COR-L47 (cell line): ENCODE data around the gene NAXD.
"Not testable (repeated sequence)": the region's sequence is repeated elsewhere in the genome, so short reads cannot be mapped to it uniquely, and the experiment has no call there.

Experiments used
- DNase-seq: peaks from one replicate; lab custom pipeline; 2025; lab: John Stamatoyannopoulos, UW

The NAXD gene

DNA sequence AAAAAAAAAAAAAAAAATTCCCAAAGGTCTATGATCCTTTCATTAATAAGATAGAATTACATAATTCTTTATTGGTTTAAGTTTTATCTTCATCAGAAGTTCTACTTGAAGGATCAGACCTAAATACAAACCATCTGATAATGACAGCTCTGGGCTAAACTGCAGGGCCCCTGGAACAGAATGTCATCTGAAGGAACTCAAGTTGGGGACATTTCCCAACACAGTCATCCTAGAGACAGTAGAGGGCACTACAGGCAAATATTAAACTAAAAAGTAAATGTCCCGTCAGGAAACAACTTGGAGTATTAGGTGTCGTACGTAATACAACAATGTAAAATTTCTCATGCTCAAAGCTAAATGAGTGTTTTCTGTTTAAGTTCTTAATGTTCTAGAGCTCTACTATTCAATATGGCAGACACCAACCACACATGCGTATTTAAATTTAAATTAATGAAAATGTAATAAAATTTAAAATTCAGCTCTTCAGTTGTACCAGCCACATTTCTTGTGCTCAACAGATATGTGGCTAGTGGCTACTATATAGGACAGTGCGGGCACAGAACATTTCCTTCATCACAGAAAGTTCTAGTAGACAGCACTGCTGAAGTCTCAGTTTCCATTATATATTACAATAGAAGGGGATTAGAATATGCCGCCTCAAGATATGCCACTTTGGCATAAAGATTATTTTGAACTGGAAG is 21.8 kb upstream of the NAXD start:
- DNase-seq: peak; percentile 56

DNA sequence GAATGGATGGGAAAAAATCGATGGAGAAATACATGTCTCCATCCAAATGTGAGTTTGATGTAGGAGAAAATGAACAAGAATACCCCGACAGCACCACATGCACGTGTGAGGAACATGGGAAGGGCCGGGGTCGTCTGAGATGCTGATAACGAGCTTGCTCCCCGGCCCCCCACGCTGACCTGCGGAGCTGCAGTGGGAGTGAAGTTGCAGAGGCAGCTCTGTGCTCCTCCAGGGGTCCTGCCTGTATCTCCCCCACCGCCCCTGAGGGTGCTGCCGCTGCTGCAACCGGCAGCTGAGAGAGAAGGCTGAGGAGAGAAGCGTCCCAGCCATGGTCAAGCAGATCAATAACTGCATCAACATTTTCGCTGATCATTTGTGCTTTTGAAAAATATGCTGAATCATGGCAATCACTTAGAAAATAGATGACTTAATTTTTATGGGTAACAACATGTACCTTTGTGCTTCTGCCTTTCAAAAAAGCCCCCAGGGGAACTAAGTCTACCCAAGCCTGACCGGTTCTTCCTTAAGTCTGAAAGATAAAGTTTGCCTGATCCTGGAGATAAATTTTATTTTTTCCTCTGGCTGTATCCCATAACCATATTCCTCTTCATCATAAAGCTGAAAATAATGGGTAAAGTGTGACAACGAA is 18.2 kb upstream of the NAXD start:
- no peak for DNase-seq

DNA sequence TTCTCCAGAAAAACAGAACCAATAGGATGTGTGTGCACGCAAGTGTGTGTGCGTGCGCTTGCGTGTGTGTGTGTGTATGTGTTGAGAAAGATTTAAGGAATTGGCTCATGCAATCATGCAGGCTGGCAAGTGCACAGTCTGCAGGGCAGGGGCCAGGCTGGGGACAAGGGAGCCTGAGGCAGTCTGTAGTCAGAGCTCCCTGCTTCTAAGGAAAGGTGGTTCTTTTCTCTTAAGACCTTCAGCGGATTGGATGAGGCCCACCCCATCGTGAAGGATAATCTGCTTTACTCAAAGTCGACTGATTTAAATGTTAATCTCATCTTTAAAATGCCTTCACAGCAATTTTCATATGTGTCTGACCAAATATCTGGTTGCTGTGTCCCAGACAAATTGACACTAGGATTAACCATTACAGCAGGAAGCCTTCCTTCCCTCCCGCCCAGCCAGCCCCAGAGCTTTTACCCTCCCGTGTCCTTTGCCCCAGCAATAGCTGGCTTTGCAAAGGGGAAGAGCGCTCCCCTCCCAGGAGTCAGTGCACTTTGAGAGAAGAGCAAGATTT is 15.0 kb upstream of the NAXD start:
- no peak for DNase-seq

DNA sequence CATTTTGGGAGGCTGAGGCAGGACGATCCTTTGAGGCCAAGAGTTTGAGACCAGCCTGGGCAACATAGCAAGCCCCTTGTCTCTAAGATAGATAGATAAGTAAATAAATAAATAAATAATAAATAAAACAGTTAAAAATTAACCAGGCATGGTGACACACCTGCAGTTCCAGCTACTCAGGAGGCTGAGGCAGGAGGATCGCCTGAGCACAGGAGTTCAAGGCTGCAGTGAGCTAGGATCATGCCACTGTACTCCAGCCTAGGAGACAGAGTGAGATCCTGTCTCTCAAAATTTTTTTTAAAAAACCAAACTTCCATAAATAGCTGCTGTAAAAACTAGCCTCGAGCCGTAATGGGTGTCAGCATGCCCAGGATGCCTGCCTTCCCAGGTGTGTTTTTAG is 14.4 kb upstream of the NAXD start:
- no peak for DNase-seq

DNA sequence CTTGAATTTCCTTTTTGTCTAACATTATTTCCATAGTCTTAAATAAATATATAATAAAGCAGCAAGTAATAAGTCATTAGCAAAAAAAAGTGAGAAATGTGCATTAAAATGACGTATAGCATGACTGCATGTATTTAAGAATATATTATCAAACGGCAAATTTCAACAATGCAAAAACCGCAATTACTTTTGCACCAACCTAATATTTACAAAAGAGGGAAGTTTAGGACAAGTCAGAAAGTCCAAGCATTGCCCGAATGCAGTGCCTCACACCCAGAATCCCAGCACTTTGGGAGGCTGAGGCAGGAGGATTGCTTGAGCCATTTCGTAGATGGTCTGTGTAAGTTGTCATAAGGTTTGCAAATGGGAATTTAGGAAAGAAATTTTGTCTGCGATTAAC is 10.2 kb upstream of the NAXD start:
- DNase-seq: no peak

DNA sequence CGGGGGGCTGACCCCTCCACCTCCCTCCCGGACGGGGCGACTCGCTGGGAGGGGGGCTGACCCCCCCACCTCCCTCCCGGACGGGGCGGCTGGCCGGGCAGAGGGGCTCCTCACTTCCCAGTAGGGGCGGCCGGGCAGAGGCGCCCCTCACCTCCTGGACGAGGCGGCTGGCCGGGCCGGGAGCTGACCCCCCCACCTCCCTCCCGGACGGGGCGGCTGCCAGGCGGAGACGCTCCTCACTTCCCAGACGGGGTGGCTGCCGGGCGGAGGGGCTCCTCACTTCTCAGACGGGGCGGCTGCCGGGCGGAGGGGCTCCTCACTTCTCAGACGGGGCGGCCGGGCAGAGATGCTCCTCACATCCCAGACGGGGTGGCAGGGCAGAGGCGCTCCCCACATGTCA is 9.1 kb upstream of the NAXD start:
- DNase-seq: not testable (repeated sequence)

DNA sequence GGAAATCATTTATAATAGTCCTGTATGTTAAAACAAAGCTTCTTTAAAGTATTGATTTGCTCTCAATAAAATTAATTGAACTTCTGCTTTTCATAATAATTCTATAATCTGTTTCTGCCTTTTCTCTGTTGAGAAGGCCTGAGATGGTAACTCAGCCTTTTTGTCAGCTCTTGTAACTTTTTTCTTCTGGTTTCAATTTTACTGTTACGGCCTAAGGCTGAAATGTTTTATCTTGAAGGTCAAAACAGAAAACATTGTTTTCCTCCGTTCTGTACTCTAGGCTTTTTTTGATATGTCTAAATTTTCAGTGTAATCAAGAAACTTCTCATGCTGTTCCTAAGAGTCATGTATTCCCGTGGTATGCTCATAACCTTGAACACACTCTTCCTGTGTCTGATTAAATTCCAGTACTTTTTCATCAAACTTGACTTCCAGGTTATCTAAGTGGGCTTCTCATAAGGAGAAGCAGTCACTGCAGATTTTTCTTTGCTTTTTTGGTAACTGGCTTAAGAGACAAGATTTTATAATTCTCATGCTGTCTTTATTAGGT is 7.6 kb upstream of the NAXD start:
- no peak for DNase-seq

DNA sequence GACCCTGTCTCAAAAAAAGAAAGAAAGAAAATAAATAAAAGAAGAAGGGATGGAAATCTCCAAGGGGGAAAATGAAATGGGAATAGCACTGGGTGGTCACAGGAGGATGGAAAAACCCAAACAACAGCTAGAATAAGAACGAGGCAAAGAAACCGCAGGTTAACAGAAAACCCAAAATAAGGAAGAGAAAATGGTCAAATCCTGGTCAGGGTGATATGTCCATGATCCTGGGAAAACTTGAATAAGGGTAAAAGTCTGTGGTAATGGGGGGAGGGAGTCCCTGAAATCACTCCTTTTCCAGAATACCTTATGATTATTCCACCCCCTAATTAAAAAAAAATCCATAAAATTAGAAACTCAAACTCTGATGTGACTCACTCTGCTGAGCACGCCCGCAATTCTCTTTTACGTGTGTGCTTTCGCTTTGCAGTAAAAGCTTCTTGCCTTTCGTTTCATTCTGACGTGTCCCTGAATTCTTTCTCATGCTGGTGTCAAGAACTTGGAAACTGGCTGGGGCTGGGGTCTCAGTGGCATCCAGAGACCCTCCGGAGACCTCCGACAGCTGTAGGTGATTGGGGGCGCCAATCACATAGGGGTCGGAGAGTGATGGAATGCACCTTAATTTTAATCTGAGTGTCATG is 4.3 kb upstream of the NAXD start:
- DNase-seq: no peak

DNA sequence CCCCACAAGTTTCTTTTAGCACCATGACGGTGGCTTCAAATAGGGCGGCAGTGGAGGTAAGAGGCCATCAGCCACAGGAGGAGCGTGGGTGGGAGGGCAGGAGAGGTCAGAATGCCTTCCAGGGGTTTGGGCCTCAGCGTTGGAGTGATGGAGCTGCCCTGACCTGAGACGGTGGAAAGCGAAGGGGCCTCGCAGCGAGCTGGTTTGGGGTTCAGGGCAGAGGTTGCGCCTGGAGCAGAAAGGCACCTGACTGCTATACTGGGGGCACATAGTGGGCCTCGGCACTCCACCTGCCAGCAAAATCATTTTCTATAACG is 382 bp upstream of the NAXD start:
- no peak for DNase-seq

DNA sequence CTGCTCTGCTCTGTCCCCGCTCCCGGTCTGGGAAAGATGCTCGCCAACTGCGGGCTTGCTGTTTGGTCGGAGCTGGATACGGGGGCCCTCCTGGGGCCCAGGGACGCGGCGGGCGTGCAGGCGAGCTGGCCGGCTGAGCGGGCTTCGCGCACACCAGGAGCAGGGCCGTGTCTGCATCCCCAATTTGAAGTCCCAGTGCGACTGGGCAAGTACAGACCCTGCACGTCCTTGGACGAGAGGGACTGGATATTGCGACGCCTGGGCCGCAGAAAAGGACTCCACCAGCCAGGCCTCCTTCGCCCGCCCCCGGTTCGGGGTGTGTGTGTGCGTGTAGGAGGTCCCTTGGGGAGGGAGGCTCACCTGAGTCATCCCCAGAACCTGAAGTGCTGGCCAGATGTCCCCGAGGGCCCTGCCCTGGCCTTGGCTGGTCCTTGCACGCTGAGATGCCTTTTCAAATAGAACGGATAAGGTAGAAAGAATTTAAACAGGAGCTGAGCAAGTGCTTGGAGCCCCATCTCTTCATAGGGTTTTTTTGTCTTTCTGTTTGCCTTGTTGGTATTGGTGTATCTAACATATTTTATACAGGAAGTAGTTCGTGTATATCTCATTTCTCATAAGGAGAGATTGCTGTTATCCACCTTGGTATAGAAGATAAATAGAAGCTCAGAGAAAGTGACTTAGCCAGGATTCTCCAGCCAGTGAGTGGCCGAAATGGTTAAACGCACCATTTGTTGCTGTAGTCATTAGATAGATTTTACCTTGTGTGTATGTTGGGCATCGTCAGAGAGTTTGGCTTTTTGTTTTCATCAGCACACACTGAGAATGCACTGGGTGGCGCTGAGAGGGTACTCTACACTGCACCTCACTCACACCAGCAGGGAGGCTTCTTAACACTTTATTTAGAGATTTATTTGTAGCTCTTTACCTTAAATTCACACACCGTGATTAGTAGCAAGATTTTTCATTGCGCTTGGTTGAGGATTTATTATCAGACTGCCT is 1.1 kb downstream of the NAXD start:
- DNase-seq: peak; percentile 17

DNA sequence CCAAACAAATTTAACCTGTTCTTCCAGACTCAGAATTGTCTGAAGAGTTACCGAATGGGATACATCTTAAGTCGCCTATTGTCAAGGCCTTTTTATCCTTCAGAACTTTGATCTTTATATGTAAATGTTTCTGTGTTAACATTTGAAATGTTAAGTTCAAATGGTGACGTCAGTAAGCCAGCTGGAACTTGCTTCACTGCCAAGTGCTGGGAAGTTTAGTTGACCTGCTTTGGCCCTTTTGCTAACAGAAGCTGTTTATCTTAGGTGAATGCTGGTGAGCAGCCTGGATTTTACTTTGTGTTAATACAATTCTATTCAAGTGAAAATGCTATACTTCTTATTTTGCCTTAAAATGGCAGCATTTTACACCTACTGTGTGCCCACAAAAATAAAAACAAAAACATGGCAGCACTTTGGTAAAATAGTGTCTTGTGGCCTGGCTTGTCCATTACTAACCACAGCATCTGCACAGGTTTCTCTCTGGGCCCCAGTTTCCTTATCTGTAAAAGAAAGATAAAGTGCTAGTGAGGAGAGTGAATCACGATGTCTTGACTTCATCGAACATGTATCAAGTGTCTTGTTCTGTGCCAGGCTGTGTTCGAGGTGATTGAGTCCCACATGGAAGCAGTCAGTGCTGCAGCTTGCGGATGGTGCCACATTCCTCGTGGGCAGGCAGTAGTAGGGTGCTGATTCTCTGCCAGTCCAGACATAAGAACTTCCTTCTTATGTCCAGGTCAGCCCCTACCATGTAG is 2.2 kb downstream of the NAXD start:
- DNase-seq: no peak

DNA sequence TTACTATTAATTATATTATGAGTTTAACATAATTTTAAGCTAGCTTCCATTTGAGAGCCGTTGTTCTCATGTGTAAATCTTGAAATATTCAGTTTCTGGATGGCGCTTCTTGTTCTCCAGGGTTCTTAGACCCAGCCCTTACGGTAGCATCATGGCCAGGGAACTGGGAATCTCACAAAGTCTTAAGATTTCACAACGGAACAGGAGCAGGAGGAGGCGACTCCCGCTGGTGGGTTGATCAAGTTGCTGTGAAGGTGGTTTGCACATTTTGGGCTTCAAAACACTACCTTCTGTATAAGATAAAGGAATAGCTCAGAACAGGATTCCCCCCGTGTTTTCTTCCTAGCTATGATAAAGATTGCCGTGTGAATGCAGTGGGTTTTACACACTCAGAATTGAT is 2.8 kb downstream of the NAXD start:
- no peak for DNase-seq

DNA sequence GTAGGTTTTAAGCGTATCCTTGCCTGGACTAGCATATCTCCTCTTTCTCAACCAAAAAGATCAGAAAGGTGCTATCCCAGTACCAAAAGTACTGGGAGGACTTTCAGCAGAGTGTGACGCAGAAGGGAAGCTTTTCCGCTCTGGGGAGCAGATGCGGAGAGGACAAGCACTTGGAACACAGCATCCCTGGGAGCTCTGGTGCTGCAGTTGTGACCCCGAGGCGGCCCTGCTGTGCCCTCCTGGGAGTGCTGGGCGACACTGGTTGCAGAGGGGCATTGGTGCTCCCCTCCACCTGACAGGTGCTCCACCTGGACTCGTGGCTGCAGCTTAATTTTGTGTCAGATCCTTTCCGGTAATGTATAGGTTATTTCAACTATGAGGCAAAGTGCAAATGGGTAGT is 3.4 kb downstream of the NAXD start:
- no peak for DNase-seq

DNA sequence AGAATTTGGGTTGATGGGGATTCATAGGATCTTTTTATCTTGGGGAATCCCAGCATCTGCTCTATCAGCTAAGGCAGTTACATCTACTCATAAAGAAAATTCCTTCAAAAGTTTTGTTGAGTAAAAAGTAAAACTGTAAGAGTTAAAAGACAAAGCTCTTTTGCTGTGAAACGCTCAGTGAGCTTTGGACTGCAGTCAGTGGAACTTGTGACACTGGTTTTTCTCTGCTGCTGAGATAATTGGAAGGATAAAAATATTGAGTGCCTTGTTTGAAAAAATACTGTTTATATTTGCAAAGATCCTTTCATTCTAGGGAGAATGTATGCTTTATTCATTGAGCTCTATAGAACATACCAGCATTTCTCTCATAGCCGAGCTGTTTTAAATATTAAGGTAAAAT is 5.3 kb downstream of the NAXD start:
- DNase-seq: no peak

DNA sequence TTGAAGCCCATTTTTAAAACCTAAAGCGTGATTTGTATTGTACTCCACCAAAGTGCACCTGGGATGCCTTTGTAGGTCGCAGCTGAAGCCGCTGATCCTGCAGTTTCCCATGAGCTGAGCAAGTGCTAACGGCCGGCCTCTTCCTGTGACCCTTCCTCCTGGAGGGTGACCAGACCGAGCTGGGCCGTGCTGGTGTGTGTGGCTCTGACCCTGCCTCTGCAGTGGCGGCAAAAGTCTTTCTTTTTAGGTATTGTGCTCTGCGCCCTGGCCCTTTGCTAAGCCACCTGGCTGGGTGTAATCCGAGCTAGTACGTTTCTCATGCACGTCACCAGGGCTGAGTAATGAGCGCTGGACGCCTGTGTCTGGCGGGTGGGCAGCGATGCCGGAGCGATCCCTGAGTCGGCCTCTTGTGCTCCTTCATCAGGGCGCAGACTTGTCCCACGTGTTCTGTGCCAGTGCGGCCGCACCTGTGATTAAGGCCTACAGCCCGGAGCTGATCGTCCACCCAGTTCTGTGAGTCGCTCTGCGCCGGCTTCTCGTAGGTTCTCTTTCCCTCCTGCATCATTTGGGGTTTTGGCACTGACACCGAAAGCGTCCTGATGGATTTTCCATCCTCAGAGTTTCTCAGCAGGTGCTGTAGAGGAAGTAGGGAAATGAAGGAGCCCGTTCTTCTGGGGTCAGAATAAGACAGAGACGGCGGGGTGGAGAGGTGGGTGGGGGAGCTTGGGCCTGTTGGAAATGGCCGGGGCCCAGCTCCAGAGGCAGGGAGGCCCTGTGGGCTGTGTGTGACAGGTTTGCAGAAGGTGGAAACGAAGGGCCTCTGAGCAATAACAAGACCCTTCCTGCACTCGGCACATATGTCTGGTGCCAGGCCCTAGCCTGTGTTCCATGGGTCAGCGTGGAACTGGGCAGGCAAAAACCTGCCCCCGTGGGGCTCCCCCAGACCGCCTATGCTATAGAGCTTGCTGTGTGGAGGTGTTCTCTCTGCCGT is 9.7 kb downstream of the NAXD start:
- DNase-seq: no peak

DNA sequence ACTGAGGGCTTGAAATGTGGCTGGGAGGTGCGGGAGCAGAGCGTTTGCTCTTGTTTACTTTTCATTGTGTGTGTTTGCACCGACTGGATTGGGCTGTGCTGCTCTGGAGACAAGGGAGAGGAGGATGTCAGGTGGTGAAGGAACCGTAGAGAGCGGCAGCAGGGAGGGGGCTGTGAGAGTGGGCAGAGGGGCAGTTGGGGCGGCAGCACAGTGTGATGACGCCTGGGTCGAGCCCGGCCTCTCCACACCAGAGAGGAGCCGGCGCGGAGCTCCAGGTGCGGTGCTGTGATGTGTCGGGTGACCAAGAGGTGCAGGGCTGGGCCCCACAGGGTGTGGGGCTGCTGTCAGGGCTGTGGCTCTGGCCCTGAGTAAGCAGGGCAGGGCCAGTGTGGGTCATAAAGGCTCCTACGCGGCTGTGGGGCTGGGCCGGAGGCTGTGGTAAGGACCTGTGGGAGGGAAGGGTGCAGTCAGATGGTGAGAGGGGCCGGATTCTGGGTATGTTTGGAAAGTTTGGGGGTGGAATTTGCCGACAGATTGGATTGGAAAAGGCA is 10.5 kb downstream of the NAXD start:
- no peak for DNase-seq

DNA sequence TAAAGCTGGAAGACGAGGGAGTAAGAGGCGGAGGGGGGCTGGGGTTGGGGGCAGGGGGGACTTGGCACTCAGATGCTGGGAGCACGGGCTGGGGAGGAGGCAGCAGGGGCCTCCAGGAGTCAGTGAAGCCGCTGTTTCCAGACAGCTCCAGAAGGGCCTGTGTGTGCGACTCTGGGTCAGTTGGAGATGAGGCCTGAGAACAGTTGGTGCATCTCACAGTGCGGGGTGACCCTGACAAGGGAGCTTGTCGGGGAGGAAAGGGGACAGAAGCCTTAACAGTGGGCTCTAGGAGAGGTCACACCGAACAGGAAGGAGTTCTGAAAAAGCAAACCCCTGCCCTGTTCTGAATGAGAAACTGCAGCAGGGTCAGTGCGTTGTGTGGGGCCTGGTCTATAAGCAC is 11.2 kb downstream of the NAXD start:
- no peak for DNase-seq

DNA sequence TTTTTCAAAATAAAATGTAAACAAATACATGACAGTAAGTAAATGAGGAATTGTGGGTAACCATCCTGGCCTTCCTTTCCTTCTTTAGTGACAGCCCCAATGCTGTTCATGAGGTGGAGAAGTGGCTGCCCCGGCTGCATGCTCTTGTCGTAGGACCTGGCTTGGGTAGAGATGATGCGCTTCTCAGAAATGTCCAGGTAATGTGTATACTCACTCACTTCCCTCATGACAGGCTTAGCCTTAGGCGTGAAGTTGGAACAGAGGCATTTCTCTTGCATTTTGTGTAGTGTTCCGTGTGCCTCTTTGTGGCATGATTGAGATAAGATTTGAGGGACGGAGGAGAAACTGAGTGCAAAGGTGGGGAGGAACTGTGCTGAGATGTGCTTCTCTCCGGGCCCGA is 12.0 kb downstream of the NAXD start:
- DNase-seq: no peak

DNA sequence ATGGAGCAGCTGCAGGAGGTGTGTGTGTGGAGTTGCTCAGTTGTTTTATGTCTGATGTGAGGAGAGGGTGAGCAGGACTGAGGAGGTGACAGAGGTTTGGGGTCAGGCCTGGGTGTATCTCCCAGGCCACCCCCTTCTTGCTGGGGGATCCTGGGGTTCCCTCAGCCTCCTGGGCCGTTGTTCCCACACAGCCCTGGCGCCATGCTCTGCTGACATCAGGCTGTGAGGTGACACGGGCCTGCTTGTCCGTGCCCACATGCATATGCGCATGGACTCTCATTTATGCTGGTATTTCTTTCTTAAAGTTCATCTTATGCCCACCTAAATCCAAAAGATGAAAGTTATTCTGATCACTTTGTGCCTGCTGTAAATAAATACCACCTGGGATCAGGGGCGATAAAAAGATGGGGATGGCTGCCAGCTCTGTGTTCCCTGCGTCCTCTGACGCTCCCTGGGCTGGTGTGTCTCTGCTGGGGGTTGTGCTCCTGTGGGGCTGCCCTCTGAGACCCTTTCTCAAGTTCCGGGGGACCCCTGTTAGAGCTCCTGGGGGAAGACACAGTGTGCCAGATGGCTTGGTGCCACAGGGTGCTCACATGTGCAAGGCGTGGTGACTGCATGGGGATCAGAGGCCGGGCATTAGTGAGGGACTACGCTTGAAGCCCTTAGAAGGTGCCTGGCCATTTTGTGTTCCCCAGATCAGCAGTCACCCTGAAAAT is 12.6 kb downstream of the NAXD start:
- DNase-seq: no peak
